NCI-H748 (cell line): Measurements from ENCODE around the gene EID3.
"Not testable (repeated sequence)": the region's sequence is repeated elsewhere in the genome, so short reads cannot be mapped to it uniquely, and the experiment has no call there.

Experiments
- DNase-seq: peaks from one replicate; lab custom pipeline; 2025; ENCODE audit not compliant: unreplicated experiment; lab: John Stamatoyannopoulos, UW

The EID3 gene

DNA sequence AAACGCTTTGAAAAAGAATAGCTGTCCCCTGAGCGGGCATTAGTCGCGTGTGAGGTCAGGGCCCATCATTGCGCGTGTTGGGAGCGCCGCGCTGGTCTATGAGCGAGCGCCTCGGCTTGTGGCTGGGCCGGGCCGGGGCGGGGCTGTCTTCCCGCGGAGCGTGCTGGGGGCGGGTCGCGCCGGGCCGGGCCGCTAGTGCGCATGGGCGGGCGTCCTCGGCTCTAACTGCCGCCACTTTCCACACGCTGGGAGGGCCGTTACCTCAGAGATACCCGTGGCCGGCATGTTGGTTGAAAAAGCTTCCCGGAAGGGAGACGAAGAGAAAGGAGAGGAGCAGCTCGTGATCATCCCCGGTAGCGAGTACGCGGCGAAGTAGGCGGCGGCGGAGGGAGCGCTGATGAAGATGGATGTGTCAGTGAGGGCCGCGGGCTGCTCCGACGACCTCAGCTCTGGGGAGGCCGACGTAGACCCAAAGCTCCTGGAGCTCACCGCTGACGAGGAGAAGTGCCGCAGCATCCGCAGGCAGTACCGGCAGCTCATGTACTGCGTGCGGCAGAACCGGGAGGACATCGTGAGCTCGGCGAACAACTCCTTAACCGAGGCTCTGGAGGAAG is at the start of gene EID3:
Gene EID3 (plus strand): TSS at position 202 of the 614 bp plus-strand sequence. CDS start 196 bp downstream, at position 398.
- no peak for DNase-seq

DNA sequence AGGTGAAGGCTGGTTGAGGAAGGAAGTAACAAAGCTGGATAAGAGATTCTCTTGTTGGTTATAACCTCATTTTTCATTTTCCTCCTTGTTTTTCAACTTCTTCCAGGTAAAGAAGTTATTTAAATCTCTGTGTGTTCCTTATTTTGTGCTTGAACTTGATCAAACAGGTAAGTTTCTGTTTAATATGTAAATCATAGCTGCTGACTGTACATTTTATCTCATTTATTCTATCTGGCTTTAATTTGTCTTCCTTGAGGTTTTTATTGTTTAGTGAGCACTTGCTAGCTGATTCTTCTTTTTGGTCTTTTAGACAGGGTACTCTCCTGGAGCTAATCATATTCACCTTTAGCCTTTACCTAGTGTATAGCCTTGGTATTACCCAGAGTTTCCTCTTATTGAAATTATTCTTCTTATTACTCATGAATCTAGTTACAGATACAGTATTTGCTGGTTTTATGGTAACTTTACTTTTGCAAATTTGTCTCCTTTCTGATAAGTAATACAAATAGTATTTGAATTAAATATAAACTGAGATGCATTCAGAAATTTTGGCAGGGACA is 45.5 kb upstream of the EID3 start:
- no peak for DNase-seq

DNA sequence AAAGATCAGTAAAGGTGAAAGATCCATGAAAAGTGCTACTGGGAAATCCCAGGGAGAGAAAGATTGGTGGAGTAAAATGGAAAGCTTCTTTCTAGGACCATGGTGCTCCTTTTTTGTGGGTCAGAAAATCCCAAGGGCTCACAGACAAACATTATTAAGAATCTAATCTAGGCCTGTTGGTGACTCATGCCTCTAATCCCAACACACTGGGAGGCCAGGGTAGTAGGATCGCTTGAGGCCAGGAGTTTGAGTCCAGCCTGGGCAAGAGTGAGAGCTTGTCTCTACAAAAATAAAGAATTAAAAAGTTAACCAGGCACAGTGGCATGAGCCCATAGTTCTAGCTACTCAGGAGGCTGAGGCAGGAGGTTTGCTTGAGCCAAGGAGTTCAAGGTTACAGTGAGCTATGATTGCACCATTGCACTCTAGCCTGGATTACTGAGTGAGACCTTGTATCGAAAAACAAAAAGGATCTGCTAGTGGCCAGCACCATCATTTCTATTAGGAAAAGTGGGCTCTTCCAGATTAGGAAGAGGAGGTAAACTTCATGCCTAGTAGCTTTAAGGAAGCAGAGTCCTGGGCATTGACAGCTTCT is 45.0 kb upstream of the EID3 start:
- DNase-seq: no peak

DNA sequence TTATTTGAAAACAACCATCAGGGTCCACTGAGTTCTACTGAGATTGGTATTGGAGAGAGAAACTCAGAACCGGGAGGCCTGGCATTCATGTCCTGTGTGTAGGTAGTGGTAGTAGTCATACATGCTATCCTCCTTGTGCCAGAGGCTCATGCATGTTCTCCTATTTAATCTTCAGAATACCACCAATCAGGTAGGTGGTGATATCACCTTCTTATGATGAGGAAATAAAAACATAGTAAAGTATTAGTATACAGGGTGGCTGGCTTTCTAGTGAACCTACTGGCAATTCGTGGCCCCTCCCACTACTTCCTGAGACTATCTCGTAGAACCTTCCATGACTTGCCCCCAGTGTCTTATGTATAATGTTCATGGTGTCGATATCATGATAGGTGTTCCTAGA is 40.5 kb upstream of the EID3 start:
- no peak for DNase-seq

DNA sequence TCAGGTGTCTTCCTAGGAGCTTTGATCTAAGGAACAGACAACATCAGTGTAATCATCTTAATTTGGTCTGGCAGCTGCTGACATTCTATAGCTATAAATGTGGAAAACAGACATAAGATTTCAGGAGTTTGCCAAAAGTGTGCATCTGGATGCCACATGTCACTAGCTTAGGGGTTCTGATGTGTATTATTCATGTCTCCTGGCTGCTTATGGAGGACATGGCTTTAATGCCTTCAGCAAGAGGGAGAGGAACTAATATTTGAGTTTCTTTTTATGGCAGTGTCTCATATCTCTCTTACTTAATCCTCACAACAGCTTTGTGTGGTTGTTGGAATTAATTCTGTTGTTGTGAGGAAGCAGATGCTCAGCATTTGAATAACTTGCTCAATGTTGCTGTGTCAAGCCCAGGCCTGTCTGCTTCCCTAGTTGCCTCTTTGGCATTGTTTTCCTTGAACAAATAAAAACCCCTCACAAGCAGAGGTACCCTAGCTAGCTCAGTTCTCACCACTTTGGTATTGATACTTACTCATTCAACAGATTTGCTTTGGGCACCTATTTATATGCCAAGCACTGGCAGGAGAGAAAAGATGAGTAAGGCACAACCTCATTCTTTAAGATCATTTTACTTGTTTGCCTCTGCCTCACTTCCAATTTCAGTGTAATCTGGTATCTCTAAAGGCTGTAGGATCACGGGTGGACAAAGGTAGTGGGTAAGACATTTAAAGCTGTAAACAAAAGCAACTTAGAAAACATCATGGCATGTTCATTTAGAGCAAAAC is 39.8 kb upstream of the EID3 start:
- peak; percentile 86 for DNase-seq

DNA sequence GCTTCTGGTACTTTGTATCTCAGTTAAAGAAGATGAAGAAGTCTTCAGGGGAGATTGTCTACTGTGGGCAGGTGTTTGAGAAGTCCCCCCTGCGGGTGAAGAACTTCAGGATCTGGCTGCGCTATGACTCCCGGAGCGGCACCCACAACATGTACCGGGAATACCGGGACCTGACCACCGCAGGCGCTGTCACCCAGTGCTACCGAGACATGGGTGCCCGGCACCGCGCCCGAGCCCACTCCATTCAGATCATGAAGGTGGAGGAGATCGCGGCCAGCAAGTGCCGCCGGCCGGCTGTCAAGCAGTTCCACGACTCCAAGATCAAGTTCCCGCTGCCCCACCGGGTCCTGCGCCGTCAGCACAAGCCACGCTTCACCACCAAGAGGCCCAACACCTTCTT is 38.1 kb upstream of the EID3 start:
- not testable (repeated sequence) for DNase-seq

DNA sequence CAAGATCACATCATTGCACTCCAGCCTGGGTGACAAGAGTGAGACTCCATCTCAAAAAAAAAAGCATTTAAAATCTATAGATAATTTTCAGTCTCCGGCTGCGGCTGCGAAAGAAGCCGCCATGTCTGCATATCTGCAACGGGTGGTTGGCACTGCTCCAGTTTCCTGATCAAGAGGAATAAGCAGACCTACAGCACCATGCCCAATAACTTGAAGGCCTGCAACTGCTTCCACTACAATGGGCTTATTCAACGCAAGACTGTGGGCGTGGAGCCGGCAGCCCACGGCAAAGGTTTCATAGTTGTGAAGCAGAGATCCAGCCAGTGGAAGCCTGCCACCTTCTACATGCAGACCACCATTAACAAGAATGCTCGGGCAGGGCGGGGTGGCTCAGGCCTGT is 30.6 kb upstream of the EID3 start:
- no peak for DNase-seq

DNA sequence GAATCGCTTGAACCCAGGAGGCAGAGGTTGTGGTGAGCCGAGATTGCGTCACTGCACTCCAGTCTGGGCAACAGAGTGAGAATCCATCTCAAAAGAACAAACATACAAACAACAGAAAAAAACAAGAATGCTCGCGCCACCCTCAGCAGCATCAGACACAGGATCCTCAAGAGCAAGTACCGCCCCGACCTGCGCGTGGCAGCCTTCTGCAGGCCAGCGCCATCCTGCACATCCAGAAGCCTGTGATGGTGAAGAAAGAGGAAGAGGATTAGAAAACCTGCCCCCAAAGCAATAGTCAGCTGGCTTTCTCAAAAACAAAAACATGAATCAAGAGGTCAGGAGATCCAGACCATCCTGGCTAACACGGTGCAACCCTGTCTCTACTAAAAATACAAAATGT is 30.0 kb upstream of the EID3 start:
- no peak for DNase-seq

DNA sequence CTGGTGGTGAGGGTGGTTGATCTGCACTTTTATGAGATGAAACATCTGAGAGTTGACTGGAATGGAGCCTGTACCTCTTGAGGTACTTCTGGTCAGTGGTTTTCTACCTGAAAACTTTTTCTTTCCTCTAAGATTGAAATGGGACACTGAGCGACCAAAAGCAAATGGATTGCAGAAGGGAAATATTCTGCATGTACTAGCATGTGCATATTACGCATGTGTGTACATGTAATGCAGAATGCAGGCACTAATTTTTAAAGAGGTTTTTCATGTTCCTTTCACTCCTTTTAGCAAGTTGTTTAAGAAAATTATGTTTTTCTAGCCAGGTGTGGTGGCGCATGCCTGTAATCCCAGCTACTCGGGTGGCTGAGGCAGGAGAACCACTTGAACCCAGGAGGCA is 28.7 kb upstream of the EID3 start:
- no peak for DNase-seq

DNA sequence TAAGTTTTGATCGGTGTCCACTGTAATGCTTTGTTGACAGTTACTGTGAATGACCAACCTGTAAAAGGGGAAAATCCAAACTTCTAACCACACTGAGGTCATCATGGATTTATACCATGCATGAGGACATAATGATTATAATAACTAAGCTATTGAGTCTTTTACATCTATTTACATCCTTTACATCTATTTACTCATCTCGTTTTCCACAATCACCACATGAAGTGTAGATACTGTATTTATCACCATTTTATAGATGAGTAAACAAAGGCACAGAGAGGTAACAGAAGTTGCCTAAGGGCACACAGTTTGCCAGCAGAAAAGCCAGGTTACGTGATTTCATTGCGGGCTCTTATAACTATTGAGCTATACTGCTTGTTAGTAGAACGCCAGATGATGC is 27.9 kb upstream of the EID3 start:
- DNase-seq: peak; percentile 26

DNA sequence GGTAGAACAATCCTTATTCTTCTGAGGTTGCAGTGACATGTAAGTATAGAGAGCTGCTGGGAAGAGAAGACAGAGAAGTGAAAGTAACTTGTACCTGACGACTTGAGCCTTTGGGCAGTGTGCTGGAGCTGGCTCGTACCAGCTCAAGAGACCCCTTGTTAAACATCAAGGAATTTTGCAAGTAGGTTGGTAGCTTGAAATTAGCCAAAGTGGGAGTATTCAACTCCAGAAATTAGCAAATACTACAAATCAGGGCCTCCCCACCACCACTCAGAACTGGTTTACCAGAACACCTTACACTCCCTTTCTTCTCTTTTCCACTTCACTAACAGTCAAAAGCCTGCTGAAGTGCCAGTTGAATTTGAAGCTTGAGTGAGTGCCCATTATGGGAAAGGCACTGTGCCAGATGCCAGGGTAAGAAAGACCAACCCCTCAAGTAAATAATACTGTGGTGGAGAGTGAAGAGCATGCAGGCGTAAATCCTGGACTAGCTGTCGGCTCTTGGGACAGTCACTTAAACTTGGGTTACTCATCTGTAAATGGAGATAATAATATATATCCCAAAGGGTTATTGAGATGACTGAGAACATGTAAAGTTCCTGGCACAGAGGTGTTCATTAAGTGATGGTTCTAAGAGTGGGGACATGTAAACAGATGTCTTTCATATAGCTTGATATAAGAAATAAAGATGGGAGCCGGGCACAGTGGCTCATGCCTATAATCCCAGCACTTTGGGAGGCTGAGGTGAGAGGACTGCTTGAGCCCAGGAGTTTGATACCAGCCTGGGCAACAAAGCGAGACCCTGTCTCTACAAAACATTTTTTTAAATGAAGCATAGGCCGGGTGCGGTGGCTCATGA is 27.0 kb upstream of the EID3 start:
- peak; percentile 54 for DNase-seq

DNA sequence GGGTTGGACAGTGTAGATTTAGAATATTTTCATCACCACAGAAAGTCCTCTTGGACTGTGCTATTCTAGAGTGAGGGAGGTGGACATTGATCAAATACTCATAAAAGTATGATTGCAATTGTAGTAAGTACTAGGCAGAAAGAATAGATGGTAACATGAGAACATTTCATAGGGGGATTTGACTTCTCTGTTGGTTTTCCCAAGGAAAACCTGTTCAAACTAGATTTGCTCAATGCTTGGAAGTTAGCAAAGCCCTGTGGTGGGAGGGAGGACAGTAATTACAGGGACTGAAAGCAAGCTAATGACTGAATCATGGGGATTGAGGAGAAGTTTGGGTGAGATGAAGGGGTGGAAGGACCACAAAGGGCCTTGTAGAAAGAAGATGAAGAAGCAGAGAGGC is 24.4 kb upstream of the EID3 start:
- peak; percentile 41 for DNase-seq

DNA sequence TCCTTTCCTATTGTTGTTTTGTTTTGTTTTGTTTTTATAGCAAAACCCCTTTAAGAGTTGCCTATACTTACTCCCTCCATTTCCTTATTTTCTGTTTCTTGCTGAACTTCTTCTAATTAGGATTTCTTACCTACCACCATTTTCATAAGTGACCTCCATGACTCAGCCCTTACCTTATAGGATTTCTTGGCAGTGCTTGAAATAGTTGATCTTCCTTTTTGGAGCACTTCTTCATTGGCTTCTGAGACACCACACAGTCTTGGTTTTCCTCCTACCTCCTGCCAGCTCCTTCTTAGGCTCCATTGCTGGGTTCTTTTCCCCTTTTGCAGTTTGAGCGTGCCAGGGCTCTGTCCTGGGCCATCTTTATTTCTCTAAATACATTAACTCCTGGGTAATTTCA is 23.4 kb upstream of the EID3 start:
- DNase-seq: no peak

DNA sequence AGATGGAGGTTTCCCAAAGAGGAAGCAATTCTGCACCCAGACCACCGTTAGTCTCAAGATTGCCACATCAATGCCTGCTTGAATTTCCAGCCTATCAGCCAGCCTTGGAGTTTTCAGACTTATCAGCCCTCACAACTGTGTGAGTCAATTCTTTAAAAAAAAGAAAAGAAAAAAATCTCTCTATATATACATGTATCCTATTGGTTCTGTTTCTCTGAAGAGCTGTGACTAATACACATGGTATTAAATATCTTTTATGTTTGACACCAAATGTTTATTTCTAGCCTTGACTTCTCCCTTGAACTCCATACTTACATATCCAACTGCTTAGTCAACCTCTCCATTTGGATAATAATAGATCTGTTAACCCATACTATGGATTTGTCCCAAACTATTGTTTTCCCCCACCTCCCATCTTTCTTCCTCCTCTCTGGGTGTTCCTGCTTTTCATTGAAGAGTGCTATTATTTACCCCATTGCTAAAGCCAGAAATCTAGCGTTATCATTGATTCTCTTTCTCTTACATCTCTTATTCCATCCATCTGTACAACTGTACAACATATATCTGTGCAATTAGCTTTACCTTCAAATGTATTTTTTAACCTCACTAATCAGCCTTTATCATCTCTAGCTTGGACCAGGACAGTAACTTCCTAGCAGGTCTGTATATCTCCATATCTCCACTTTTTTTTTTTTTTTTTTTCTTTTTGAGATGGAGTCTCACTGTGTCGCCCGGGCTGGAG is 22.7 kb upstream of the EID3 start:
- DNase-seq: no peak

DNA sequence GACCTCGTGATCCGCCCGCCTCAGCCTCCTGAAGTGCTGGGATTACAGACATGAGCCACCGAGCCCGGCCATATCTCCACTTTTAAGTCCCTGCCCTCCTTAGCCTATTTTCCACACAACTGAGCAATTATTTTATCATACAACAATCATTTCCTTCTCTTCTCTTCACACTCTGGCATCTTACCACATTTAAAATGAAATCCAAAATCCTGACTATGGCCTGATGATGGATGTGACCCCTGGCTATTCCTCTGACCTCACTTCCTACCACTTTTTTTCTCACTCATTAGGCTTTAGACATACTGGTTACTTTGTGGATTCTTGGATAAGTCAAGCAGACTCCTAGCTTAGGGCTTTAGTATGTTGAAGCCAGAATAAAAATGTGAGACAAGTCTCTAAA is 21.9 kb upstream of the EID3 start:
- DNase-seq: no peak

DNA sequence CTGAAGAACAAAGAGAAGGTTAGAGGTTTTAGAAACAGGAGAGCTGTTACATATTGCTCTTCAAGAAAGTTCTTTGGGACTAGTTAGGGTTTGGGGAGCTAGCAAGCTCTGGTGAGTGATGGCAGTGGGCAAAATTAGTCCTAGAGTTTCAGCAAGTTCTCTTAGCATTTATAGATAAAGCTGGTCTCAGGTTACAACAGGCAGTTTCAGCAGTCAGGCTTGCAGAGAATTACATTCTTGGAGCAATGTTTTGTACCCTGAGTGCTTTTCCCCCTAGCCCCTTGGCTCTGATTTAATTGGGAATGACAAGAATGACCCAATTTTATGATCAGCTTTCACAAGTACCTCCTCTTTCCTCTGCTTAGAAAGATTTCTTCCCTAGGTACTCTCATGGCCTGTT is 21.4 kb upstream of the EID3 start:
- no peak for DNase-seq

DNA sequence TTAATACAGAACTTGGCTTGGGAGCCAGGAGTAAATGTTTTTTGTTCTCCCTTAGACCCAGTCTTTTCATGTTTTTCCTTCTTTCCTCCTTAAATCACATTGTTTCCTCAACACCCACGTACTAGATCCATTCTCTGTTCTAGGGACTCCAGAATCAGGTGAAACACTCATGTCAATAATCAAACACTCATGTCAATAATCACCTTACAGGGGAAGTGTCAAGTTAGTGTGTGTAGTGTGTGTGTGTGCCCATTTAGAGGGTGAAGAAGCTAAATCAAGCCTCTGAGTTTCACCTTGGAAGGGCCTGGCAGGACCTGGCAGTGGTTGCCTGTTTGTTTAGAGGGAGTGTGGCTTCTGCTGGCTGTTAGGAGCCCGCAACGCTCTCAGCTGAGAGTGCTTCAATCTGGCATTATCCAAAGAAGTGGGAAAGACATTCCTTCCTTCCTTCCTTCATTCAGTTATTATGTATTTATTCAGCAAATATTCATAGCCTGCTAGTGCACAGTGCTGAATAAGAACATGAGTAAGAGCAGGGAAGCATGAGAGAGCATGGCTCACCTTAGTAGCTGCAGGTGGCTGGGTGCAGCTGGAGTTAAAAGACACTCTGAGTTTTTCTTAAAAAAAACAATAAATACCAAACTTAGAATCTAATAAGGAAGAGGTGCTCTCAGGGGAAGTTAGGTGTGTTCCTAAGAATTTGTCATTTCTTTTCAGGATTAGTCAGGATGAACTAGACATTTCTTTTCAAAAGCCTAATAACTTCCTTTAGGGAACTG is 17.6 kb upstream of the EID3 start:
- DNase-seq: peak; percentile 49

DNA sequence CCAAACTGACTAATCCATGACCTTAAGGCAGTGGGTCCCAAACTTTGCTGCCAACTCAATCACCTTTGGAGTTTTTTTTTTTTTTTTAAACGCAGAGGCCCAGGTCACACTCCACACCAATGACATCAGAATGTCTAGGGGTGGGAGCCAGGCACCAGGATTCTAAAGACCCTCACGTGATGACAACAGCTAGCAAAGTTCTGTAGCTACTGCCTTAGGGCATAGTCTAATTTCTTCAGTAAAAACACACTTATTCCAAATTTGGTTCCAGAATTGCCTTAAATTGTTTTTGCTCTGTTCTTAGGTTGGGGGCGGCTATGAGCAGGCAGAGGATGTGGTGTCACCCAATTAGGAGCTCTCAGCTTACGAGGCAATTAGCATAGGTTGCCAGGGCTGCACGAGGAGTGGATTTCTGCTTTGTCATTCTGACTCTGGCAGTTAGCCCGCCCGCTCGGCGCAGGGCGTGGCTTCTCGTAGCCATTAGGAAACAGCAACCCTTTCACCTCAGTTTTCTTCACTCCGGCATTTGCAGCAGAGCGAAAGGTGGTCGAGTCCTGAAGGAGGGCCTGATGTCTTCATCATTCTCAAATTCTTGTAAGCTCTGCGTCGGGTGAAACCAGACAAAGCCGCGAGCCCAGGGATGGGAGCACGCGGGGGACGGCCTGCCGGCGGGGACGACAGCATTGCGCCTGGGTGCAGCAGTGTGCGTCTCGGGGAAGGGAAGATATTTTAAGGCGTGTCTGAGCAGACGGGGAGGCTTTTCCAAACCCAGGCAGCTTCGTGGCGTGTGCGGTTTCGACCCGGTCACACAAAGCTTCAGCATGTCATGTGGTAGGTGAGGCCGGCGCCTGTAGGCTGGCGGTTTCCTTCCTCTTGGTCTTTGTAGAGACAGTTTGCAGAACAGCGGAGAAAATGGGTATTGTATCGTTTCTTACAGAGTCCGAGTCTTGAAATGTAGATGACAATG is 16.7 kb upstream of the EID3 start:
- DNase-seq: peak; percentile 99
